NCI-H146 (cell line): ENCODE measurements around the gene RPS2.

Experiments used
- DNase-seq: peaks from one replicate; lab custom pipeline; 2025; lab: John Stamatoyannopoulos, UW

RPS2 gene

GRCh38 chr16:1919327-1919998 lies 45.2 kb downstream of the RPS2 start:
- no peak for DNase-seq

DNA sequence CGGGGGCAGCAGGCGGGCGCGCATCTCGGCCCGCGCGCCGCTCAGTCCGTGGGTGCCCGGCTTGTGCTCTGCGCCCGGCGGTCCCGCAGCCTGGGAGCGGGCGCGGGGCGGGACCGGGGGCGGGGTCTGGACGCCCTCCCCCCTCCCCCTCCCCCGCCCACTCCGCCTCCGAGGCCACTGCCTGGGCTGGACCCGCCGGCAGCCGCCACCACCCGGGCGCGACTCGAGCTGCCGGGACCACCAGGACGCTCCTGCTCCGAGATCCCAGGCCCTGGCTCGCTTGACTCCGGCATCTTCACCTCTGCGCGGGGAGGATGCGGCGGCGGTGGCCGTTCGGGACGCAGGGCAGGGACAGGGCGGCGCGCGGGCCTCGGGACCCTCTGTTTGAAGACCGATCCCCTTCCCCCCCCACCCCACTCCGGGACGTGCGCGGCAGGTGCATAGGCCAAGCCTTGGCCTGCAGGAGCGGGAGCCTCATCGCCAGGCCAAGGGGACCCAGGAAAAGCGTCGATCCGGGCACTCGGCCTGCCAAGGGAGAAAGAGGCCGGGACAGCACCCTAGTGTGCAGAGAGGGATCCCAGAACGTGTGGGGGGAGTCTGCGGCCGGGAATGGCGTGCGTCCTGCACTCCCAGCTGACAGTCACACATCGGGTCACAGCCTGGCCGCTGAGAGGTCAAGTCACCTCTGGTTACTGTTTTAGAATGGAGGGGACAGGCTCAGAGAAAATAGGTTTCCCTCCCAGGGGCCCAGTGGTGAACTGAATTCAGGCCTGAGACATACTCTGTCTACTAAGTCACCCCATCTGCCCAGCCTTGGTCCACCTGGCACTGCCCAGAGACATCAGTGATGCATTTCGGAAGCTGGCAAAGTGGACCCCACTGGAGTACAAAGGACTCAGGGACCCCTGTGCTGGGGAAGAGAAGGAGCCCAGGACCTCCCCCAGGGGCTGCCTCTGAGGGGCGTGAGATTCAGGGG lies 46.0 kb downstream of the RPS2 start, which contains the start of gene HS3ST6:
TSS of gene HS3ST6 (minus strand) at position 65 of the 976 bp plus-strand sequence. CDS start 92 bp downstream, outside the sequence.
- peak; percentile 54 for DNase-seq

- DNase-seq: no peak
Observed at GRCh38 chr16:1917665-1918350, 46.8 kb downstream of the RPS2 start.

GRCh38 chr16:1917056-1917664 lies 47.5 kb downstream of the RPS2 start:
- peak; percentile 32 for DNase-seq

DNA sequence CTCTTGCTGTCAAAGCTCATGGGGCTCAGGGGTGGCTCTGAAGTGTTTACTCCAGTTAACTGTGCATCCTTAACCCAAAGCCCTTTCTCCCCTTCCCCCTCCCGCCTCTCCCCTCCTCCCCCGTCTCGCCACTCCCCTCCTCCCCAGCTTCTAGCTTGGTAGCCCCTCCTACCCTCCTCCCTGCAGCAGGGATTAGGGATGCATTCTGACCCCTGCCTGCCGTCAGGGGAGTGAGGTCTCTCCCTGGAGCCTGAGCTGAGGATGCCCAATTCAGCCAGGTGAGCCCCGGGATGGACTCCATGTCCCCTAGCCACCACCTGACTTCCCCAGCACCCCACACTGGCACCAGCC lies 48.0 kb downstream of the RPS2 start:
- no peak for DNase-seq

DNA sequence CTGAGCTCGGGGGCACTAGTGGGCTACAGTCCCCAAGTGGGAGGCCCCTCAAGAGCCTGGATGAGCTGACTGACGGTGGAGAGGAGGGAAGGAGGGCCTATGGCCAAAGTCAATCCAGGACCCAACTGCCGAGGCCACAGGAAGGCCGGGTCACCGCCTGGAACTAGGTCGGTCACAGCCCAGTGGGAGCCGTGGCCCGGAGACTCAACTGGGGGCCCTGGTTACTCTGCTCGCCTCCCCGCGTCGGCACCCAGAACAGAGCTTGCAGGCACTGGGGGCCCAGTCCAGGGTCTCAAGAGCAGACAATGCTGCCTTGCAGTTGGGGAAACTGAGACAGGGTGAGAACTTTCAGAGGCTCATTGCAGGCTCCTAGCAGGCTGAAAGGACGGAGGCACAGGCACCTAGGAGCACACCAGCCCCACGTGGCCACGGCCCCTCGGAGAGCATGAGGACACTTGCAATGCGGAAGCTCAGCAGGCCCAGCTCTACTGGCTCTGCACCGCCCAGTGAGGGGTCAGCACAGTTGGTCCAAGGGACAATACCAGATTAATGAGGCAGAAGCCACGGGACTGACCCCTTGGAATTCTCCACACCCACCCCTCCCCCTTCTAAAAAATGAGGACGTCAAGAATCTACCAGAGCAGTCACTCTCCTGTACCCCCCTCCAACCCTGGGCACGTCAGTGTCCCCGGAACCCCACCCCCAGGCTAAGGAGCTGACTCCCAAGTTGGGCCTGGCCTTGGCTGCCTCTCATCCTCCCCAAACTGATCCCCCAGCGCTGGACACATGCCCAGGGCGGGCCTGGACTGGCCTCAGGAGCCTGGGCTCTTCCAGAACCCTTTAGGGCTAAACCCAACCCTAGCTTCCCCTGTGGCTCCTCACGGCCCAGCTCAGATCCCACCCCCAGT lies 48.6 kb downstream of the RPS2 start:
- no peak for DNase-seq

DNA sequence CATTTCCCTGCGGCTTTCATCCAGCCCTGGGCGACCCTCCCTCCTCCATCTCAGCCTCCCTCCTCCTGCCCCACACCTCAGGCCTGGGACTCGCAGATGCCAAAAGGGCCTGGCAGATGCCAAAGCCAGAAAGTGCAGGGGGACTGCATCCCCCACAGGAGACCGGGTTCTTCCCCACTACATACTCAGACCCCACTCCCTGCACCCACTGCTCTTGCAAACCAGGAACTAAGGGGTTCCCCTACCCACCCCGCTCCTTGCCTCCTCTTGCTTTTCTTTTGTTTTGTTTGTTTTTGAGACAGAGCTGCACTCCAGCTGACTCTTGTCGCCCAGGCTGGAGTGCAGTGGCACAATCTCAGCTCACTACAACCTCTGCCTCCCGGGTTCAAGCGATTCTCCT lies 49.6 kb downstream of the RPS2 start:
- no peak for DNase-seq

DNA sequence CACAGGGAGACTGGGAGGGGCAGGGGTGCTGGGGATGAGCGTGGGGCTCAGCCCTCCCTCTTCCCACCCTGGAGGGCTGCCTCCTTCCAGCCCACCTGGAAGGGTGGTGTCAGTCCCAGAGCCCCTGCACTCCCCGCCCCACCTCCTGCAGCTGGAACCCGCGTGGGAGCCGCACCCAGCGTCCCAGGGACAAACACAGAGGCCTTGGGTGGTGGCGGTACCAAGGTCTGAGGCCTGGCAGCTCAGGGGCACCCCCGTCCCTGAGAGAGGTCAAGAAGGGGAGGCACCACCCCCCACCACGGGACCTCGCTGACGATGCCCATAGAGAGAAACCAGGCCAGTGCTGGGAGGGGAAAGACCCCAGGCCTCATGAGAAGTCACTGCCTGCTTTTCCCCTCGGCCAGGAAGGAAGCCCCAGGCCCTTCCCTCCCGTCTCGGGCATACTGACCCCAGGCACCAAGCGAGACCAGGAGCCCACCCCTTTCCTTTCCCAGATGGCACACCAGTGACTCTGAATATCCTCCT lies 50.5 kb downstream of the RPS2 start:
- no peak for DNase-seq

- peak; percentile 95 for DNase-seq
Observed at GRCh38 chr16:1913327-1914083, 51.1 kb downstream of the RPS2 start.

DNA sequence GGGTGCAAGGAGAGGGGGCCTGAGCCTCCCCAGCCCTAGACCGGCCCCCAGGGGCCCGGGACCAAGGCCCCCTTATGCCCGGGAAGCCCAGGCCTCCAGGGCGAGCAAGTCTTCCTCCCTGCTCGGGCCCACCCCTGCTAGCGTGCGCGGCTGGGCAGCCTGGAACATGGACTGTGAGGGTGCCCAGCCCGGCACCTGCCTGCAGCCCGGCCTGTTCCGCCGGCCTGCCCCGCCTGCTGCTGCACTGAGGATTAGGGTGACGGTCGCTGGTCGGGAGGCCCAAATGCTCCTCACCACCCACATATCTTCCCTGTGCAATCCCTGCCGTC lies 52.4 kb downstream of the RPS2 start:
- no peak for DNase-seq
